ENCODE results near the gene ROR1.

DNA sequence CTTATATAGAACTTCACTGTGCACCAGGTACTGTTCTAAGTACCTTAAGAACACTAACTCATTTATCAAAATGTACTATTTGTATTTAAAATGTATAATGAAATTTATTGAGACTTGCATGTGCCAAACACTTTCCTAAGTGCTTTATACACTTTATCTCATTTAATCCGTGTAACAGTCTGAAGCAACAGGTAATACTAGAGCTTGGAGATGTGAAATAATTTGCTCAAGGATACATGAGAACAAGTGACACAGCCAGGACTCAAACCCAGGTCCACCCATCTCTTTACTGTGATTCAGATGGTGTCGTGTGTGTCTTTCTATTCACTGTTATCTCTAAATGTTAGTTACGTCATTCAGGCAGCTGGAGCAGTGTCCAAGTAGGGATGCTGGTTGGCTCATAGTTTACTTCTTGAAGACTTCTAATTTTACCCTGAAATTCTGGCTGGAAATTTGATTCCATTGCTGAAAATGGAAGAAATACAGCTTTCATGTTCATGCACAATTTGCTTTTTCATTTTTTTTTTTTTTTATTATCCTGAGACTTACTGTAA, 259.9 kb downstream of the ROR1 start:
- TF ChIP-seq, protein P1, sequence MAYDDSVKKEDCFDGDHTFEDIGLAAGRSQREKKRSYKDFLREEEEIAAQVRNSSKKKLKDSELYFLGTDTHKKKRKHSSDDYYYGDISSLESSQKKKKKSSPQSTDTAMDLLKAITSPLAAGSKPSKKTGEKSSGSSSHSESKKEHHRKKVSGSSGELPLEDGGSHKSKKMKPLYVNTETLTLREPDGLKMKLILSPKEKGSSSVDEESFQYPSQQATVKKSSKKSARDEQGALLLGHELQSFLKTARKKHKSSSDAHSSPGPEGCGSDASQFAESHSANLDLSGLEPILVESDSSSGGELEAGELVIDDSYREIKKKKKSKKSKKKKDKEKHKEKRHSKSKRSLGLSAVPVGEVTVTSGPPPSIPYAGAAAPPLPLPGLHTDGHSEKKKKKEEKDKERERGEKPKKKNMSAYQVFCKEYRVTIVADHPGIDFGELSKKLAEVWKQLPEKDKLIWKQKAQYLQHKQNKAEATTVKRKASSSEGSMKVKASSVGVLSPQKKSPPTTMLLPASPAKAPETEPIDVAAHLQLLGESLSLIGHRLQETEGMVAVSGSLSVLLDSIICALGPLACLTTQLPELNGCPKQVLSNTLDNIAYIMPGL (CRISPR knock-in tag; IDR thresholded peaks at IDR 0.05), result no peak
- TF ChIP-seq, protein P2, sequence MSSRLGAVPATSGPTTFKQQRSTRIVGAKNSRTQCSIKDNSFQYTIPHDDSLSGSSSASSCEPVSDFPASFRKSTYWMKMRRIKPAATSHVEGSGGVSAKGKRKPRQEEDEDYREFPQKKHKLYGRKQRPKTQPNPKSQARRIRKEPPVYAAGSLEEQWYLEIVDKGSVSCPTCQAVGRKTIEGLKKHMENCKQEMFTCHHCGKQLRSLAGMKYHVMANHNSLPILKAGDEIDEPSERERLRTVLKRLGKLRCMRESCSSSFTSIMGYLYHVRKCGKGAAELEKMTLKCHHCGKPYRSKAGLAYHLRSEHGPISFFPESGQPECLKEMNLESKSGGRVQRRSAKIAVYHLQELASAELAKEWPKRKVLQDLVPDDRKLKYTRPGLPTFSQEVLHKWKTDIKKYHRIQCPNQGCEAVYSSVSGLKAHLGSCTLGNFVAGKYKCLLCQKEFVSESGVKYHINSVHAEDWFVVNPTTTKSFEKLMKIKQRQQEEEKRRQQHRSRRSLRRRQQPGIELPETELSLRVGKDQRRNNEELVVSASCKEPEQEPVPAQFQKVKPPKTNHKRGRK (CRISPR knock-in tag; IDR thresholded peaks at IDR 0.05; ENCODE audit: borderline replicate concordance), result no peak
- TF ChIP-seq, protein P3, sequence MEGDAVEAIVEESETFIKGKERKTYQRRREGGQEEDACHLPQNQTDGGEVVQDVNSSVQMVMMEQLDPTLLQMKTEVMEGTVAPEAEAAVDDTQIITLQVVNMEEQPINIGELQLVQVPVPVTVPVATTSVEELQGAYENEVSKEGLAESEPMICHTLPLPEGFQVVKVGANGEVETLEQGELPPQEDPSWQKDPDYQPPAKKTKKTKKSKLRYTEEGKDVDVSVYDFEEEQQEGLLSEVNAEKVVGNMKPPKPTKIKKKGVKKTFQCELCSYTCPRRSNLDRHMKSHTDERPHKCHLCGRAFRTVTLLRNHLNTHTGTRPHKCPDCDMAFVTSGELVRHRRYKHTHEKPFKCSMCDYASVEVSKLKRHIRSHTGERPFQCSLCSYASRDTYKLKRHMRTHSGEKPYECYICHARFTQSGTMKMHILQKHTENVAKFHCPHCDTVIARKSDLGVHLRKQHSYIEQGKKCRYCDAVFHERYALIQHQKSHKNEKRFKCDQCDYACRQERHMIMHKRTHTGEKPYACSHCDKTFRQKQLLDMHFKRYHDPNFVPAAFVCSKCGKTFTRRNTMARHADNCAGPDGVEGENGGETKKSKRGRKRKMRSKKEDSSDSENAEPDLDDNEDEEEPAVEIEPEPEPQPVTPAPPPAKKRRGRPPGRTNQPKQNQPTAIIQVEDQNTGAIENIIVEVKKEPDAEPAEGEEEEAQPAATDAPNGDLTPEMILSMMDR (IDR thresholded peaks at IDR 0.05), result no peak
- TF ChIP-seq CREB1 (CRISPR knock-in tag; IDR thresholded peaks at IDR 0.05) (no peak), ZNF121 (CRISPR knock-in tag; IDR thresholded peaks at IDR 0.05) (no peak)
- TF ChIP-seq, protein P4, sequence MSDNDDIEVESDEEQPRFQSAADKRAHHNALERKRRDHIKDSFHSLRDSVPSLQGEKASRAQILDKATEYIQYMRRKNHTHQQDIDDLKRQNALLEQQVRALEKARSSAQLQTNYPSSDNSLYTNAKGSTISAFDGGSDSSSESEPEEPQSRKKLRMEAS (CRISPR knock-in tag; IDR thresholded peaks at IDR 0.05), result no peak
